Measurements from ENCODE around the gene N4BP2.
"Not testable (repeated sequence)": the region's sequence is repeated elsewhere in the genome, so short reads cannot be mapped to it uniquely, and the experiment has no call there.

Gene N4BP2

GRCh38 chr4:40066651-40067050, 10.0 kb downstream of the N4BP2 start:
- ChIA-PET POLR2A (ENCODE audit: low non-redundant PET) (no interaction called here), CTCF (interaction anchor here (0.6 kb wide), 1 partner anchor 103 kb away, joined by 3 read pairs; no protein-coding TSS in a partner anchor)
- no peak for DNase-seq (ENCODE audit: low spot score)
- H3K27ac ChIP-seq, result no peak overlapping the region
- TF ChIP-seq CTCF (conservative IDR thresholded peaks at IDR 0.05; ENCODE audit: low read depth), result no peak

- no peak for DNase-seq (ENCODE audit: low spot score)
- CTCF ChIA-PET, result no interaction called here
- POLR2A ChIA-PET (ENCODE audit: low non-redundant PET), result no interaction called here
- no peak overlapping the region for H3K27ac ChIP-seq
- TF ChIP-seq CTCF (conservative IDR thresholded peaks at IDR 0.05; ENCODE audit: low read depth), result no peak
These were observed 13.7 kb downstream of the N4BP2 start for GRCh38 chr4:40070387-40070786.

- DNase-seq (ENCODE audit: low spot score), result no peak
- no peak for TF ChIP-seq CTCF (conservative IDR thresholded peaks at IDR 0.05; ENCODE audit: low read depth)
- H3K27ac ChIP-seq, result no peak overlapping the region
- ChIA-PET POLR2A (ENCODE audit: low non-redundant PET) (no interaction called here), CTCF (interaction anchor here (0.6 kb wide), 1 partner anchor 290 kb away, joined by 3 read pairs; no protein-coding TSS in a partner anchor)
These were observed 29.8 kb downstream of the N4BP2 start for GRCh38 chr4:40086421-40086820.

GRCh38 chr4:40087799-40088366, 31.2 kb downstream of the N4BP2 start:
- ChIA-PET CTCF (interaction anchor here (0.6 kb wide), 1 partner anchor 401 kb away, joined by 3 read pairs; no protein-coding TSS in a partner anchor), POLR2A (ENCODE audit: low non-redundant PET) (no interaction called here)
- no peak overlapping the region for H3K27ac ChIP-seq
- no peak for DNase-seq (ENCODE audit: low spot score)
- TF ChIP-seq CTCF (conservative IDR thresholded peaks at IDR 0.05; ENCODE audit: low read depth), result no peak

GRCh38 chr4:40093400-40093799, 36.8 kb downstream of the N4BP2 start:
- POLR2A ChIA-PET (ENCODE audit: low non-redundant PET); CTCF ChIA-PET; H3K27ac ChIP-seq; DNase-seq (ENCODE audit: low spot score): not testable (repeated sequence)

GRCh38 chr4:40099010-40099409, 42.4 kb downstream of the N4BP2 start:
- H3K27ac ChIP-seq, result no peak overlapping the region
- TF ChIP-seq CTCF (conservative IDR thresholded peaks at IDR 0.05; ENCODE audit: low read depth), result no peak
- ChIA-PET POLR2A (ENCODE audit: low non-redundant PET) (no interaction called here), CTCF (interaction anchor here (0.7 kb wide), 1 partner anchor 307 kb away, joined by 6 read pairs; no protein-coding TSS in a partner anchor)
- DNase-seq (ENCODE audit: low spot score), result no peak

- H3K27ac ChIP-seq; POLR2A ChIA-PET (ENCODE audit: low non-redundant PET); DNase-seq (ENCODE audit: low spot score); CTCF ChIA-PET: not testable (repeated sequence)
These were observed 50.5 kb downstream of the N4BP2 start for GRCh38 chr4:40107150-40107549.
